Hepatocyte (in vitro differentiated cells): Measurements from ENCODE around the gene IKZF1. TPM values are rescaled to one million over a fixed set of nuclear protein-coding genes. Genes with fewer than 3 reads are reported as not detected.

Source experiments
- DNase-seq: peaks from one replicate; pipeline ENCODE4 v3.0.0-alpha.2; 2016; ENCODE audit warnings: low spot score
- H2AFZ ChIP-seq: fragments of 200-600 bp; sonication (generic); 2 replicates; pipeline ENCODE4 v1.6.0; 2016; ENCODE audit warnings: antibody characterized with exemption, mild to moderate bottlenecking
- H3K27ac ChIP-seq: fragments of 200-600 bp; sonication (generic); 2 replicates; pipeline ENCODE4 v1.5.1; 2016; ENCODE audit warnings: mild to moderate bottlenecking
- H3K27me3 ChIP-seq: fragments of 200-600 bp; sonication (generic); 2 replicates; pipeline ENCODE4 v1.6.1; 2016
- H3K36me3 ChIP-seq: fragments of 200-600 bp; sonication (generic); replicated peaks from 2 replicates; pipeline ENCODE4 v1.5.1; 2016; ENCODE audit warnings: low read depth; ENCODE audit not compliant: insufficient read depth
- H3K4me1 ChIP-seq: fragments of 200-600 bp; sonication (generic); 2 replicates; pipeline ENCODE4 v1.5.1; 2016; ENCODE audit warnings: mild to moderate bottlenecking, moderate library complexity; ENCODE audit not compliant: insufficient read depth
- H3K4me2 ChIP-seq: fragments of 200-600 bp; sonication (generic); 2 replicates; pipeline ENCODE4 v1.6.0; 2016
- H3K4me3 ChIP-seq: fragments of 200-600 bp; sonication (generic); 2 replicates; pipeline ENCODE4 v1.5.1; 2016; ENCODE audit warnings: mild to moderate bottlenecking
- H3K79me2 ChIP-seq: fragments of 200-600 bp; sonication (generic); 2 replicates; pipeline ENCODE4 v1.6.0; 2017; ENCODE audit warnings: mild to moderate bottlenecking
- H3K9me2 ChIP-seq: fragments of 200-600 bp; sonication (generic); replicated peaks from 2 replicates; pipeline ENCODE4 v1.6.0; 2017; ENCODE audit warnings: mild to moderate bottlenecking; ENCODE audit not compliant: insufficient read depth
- H3K9me3 ChIP-seq: fragments of 200-600 bp; sonication (generic); 2 replicates; pipeline ENCODE4 v1.5.1; 2016; ENCODE audit warnings: low read depth, mild to moderate bottlenecking
- H4K20me1 ChIP-seq: fragments of 200-600 bp; sonication (generic); 2 replicates; pipeline ENCODE4 v1.6.0; 2016; ENCODE audit warnings: mild to moderate bottlenecking; ENCODE audit not compliant: insufficient read depth, poor library complexity, severe bottlenecking
- CTCF ChIP-seq: fragments of 200-600 bp; sonication (generic); IDR thresholded peaks from 2 replicates; pipeline ENCODE4 v1.5.1; 2016; ENCODE audit warnings: antibody characterized with exemption, mild to moderate bottlenecking; ENCODE audit not compliant: poor library complexity
- EZH2 ChIP-seq: fragments of 200-600 bp; sonication (generic); IDR thresholded peaks from 2 replicates; pipeline ENCODE4 v1.6.1; 2016; ENCODE audit warnings: antibody characterized with exemption, mild to moderate bottlenecking, borderline replicate concordance
- EZH2phosphoT487 ChIP-seq: fragments of 200-600 bp; sonication (generic); IDR thresholded peaks from one replicate; pipeline ENCODE4 v1.6.1; 2018; ENCODE audit warnings: antibody characterized with exemption, mild to moderate bottlenecking, low read depth, moderate library complexity; ENCODE audit not compliant: unreplicated experiment, severe bottlenecking
- WGBS: methylation state at CpG from one replicate; pipeline ENCODE4 v1.1.6; 2016; ENCODE audit warnings: low lambda C conversion rate; ENCODE audit errors: missing lambda C conversion rate; 5-methylcytosine and 5-hydroxymethylcytosine counted together
- polyA plus RNA-seq: library from polyadenylated mRNA; unstranded; fragments of >200 nt; fragmentation: Nextera tagmentation; extraction: Ambion mirVana; gene quantifications from 2 replicates; pipeline ENCODE4 v1.2.1, GENCODE V29; 2016
- total RNA-seq: library from RNA; depleted of rRNA; stranded (reverse); fragments of >200 nt; gene quantifications from 2 replicates; pipeline ENCODE4 v1.2.3, GENCODE V29; 2014

IKZF1 gene
- total and polyA plus RNA-seq, 2 experiments from 2014 or later = 0.16 to 0.47 TPM

DNA sequence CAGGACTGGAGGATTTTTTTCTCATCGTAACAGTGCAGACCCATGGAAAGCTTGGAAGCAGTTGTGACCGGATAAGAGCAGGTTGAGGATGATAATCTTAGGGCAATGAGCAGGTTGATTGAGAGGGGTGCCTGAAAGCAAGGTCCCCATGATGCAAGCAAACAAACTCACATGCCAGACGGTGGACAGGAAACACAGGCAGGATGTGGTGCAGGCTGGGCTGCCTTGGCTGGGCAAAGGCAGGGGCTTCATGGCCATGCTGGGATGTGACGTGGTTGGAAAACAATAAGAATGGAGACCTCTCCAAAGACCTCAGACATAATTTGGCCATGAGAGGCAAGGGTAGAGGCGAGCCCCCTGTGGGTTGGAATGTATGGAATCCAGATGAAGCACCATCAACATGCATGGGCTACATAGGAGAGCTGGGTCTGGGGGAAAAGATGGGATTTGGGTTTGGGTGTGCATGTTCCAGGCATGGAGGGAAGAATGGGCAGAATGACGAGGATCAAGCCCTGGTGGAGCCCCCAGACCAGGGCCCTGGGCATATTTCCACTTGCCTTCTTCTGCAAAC lies 58.3 kb downstream of the IKZF1 start:
- Histone ChIP-seq H3K4me3 (no peak overlapping the region), H3K27ac (no peak overlapping the region), H3K9me2 (no peaks in the 10 kb centered on the region), H3K4me1 (peaks cover 6% of the 10 kb centered on the region), H3K36me3 (no peaks in the 10 kb centered on the region), H4K20me1 (no peaks in the 10 kb centered on the region), H3K79me2 (no peaks in the 10 kb centered on the region), H3K9me3 (no peaks in the 10 kb centered on the region), H3K4me2 (no peak overlapping the region), H3K27me3 (no peaks in the 10 kb centered on the region), H2AFZ (no peak overlapping the region)
- TF ChIP-seq CTCF (no peak), EZH2 (no peak), EZH2phosphoT487 (no peak)
- 81% methylated on average over 6 of the region's 6 CpGs for WGBS
- DNase-seq = no peak

DNA sequence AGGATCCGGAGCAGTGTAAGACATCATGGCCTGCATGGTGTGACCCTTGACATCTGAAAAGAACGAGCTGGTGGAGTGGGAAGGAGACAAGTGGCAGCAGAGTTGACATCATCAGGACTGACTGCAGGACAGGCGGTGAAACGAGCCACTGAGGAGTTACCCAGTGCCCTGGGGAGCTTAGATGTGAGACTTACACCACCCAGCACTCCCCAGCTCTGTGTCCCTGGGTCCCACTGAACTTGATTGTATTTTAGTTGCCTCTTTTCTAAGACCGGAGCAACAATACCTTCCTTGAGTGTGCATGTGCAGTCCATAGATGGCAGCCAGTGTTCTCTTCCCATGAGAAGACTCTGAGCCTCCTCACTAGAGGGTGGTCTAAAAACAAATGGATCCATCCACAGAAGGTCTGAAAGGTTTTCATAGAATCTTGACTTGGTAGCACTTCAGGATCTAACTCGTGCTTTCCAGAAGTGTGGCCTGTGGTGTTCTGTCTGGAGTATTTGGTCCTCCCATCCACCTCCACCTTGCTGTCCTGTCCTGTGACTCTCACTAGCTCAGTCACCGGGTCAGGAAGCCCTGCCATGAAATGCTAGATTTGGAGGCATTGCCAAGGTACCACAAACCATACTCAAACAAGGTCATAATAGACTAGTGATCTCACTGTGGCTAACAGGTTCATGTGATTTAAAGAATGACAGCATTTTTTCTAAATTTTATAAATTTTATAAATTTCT lies 59.0 kb downstream of the IKZF1 start:
- TF ChIP-seq CTCF (no peak), EZH2 (no peak), EZH2phosphoT487 (no peak)
- Histone ChIP-seq H3K4me1 (peaks cover 6% of the 10 kb centered on the region), H3K36me3 (no peaks in the 10 kb centered on the region), H3K79me2 (no peaks in the 10 kb centered on the region), H3K4me3 (no peak overlapping the region), H4K20me1 (no peaks in the 10 kb centered on the region), H2AFZ (no peak overlapping the region), H3K27me3 (no peaks in the 10 kb centered on the region), H3K9me2 (no peaks in the 10 kb centered on the region), H3K9me3 (no peaks in the 10 kb centered on the region), H3K4me2 (no peak overlapping the region), H3K27ac (no peak overlapping the region)
- 89% methylated on average over 7 of the region's 7 CpGs for WGBS
- no peak for DNase-seq

- Histone ChIP-seq H4K20me1 (no peaks in the 10 kb centered on the region), H2AFZ (no peak overlapping the region), H3K4me2 (no peak overlapping the region), H3K9me3 (no peaks in the 10 kb centered on the region), H3K4me3 (no peak overlapping the region), H3K27me3 (no peaks in the 10 kb centered on the region), H3K27ac (no peak overlapping the region), H3K36me3 (no peaks in the 10 kb centered on the region), H3K4me1 (peaks cover 6% of the 10 kb centered on the region), H3K9me2 (no peaks in the 10 kb centered on the region), H3K79me2 (no peaks in the 10 kb centered on the region)
- no peak for DNase-seq
- WGBS = 78% methylated on average over 3 of the region's 3 CpGs
- no peak for TF ChIP-seq CTCF
- no peak for TF ChIP-seq EZH2
- TF ChIP-seq EZH2phosphoT487 = no peak
Observed at GRCh38 chr7:50364645-50365044, 60.1 kb downstream of the IKZF1 start.
